HG03342 (cell line): ENCODE results near the gene GRAMD4.
"Not testable (repeated sequence)": the region's sequence is repeated elsewhere in the genome, so short reads cannot be mapped to it uniquely, and the experiment has no call there.

Experiments used
- ATAC-seq: cut with Tn5 transposase; IDR thresholded peaks from one replicate; pipeline ENCODE4 v1.9.1; 2021; ENCODE audit warnings: mild to moderate bottlenecking, moderate library complexity; ENCODE audit not compliant: unreplicated experiment

GRAMD4 gene

GRCh38 chr22:46617986-46618647, 2.1 kb upstream of the GRAMD4 start:
- no peak for ATAC-seq

GRCh38 chr22:46618667-46619066, 1.5 kb upstream of the GRAMD4 start:
- no peak for ATAC-seq

- no peak for ATAC-seq
These were observed 851 bp upstream of the GRAMD4 start for GRCh38 chr22:46619240-46619829.

DNA sequence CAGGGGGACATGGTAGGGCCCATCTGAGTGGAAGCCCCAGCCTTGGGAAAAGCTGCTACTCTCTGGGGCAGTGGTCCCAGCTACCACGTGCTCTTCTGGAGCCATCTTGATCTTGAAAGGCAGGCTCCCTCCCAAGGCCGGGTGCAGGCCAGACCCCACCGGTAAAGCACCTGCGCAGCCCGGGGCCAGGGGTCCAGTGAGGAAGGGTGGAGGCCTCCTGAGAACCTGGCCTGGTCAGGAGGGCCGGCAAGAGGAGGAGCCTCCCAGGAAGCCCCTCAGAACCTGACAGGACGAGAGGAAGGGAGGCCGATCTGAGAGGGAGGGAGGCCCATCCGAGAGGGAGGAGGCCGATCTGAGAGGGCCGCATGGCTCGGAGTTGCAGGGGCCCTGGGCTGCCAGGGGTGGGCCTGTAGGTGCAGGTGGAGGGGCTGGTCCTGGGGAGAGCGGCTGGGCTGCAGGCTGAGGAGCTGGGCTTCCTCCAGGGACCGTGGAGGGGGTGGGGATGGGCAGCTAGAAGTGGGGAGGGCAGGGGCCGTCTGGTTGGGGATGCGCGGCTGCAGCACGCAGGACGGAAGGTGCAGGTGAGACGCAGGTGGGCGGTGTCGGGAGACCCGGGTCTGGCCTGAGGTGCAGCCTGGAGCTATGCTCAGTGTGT, 529 bp downstream of the GRAMD4 start:
- no peak for ATAC-seq

- ATAC-seq, result not testable (repeated sequence)
These were observed 1.2 kb downstream of the GRAMD4 start for GRCh38 chr22:46621243-46621930.

- no peak for ATAC-seq
These were observed 1.9 kb downstream of the GRAMD4 start for GRCh38 chr22:46622081-46622521.

- ATAC-seq, result no peak
These were observed 5.1 kb downstream of the GRAMD4 start for GRCh38 chr22:46625113-46625842.

DNA sequence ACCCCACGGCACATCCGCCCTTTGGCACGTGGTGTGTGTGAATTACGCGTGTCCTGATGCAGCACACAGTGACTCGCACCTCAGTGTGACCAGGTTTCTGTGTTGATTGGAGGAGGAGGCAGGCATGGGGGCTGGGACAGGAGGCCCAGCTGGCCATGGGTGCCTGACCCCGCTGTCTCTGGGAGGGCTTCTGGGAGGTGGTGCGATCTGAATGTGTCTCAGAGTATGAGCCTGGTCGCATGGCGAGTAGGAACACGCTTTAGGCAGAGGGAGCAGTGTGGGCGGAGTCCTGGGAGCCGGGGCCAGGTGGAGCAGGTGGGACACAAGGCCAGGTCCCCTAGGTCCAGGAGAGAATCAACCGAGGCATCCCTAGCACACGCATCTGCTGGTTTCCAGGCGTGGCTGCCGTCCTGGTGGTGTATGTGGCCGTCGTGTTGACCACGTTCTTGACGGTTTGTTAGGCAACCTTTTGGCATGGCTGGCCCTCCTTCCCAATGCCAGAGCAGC, 5.7 kb downstream of the GRAMD4 start:
- no peak for ATAC-seq

GRCh38 chr22:46626356-46626755, 6.2 kb downstream of the GRAMD4 start:
- ATAC-seq, result no peak

GRCh38 chr22:46626911-46627805, 7.0 kb downstream of the GRAMD4 start:
- ATAC-seq, result no peak

DNA sequence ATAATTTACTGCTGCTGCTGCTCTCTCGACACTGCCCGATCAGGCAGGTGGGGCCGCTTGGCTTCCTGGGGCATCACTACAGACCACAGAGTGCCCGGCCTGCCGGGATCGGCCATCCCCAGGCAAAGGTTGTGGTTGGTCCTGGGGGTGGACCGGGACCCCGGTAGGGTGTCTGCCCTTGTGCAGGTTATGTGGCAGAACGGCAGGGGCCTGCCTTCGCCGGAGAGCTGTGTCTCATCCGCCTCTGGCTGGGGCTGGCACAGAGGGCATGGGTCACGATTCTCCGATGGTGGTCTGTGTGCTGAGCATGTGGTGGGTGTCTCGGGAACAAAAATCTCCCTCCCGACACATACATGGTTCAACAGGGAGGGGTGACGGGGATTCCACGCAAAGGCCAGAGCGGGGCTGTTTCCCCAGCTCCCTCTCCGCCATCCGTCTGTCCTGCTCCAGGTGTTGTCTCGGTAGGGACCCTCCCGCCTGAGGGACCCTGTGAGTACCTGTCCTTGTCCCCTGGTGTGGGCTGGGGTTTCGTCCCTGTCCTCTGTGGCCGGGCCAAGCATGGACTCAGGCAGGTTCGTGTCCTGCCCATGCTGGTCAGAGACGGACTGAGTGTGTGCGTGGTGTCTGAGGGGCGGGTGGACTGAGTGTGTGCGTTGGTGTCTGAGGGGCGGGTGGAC, 7.8 kb downstream of the GRAMD4 start:
- no peak for ATAC-seq

DNA sequence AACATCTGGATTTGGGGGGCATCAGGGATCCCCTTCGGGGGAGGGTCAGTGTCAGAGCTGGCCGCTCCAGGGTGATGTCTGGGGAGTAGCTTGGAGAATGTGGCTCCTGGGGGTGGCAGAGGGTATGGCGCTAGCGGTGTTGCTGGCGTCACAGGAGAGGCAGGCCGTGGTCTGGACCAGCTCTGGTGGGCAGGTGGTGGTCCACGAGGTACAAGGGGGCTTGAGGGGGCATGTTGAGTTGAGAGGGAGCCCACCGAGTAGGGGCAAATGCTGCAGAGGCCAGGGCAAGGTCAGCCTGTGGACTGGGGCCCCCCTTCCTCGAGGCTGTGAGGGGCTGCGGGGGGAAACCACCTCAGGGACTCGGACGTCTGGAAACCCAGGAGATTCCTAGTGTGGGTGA, 8.6 kb downstream of the GRAMD4 start:
- no peak for ATAC-seq

- no peak for ATAC-seq
These were observed 9.1 kb downstream of the GRAMD4 start for GRCh38 chr22:46629291-46629690.

DNA sequence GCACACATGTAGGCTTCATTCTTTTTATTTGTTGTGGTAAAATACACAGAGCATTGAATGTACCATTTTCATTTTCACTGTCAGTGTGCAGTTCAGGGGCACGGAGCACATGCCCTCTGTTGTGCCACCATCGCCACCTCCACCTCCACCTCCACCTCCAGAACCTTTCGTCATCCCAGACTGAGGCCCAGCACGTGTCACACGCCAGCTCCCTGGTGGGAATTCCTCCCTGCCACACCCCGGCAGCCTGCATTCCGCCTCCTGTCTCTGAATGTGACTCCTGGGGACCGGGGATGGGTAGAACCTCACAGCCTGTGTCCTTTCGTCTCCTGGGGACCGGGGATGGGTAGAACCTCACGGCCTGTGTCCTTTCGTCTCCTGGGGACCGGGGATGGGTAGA, 10.9 kb downstream of the GRAMD4 start:
- ATAC-seq, result no peak

DNA sequence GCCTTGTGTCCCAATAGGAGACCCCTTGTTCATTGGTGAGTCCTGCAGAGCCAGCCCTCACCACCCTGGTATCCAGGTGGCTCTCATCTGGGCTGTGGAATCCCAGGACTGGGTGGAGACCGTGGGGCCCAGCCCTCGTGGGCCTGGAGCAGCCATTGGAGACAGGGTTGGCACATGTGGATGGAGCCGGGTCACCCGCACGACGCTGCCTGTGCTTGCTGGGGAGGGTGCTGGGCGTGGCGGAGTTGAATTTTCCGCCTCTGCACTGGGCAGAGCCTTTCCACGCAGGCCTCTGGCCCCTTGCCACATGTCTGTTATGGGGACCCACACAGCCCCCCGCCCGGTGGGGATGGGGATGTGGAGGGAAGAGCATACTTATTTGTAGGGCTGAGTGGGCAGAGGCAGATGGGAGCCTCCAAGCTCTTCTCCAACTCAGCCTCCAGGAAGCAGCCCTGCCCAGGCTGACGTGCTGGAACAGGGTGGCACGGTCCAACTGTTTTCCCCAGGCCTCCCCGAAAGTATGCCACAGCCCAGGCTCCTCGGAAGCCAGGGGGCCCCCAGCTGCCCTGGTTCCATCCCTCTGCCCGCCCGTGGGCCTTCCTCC, 12.6 kb downstream of the GRAMD4 start:
- no peak for ATAC-seq

DNA sequence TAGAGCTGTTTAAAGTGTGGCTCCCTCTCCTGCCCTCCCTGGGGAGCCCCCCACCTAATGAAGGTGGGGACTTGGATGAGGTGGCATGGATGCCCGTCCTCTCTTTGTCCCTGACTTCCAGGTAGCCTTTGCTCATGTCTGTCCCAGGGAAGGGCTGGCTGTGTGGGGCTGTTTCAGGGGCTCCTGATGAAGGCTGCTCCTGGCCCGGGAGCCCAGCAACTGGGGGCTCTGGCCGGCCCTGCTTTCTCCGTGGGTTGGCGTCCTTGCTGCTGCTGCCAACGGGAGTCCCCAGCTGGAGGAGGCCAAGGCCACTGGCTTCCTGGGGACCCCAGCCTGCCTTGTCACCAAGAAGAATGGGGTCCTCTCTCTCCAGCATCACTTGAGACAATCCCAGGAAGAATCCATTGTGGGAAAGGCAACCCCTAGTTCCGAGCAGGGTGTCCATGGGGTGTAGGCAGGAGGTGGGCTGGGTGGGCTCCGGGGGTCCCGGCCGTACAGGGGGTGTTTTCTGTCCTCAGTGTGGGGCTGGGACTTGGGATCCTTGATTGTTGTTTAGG, 13.2 kb downstream of the GRAMD4 start:
- ATAC-seq, result no peak

- ATAC-seq, result no peak
These were observed 14.0 kb downstream of the GRAMD4 start for GRCh38 chr22:46634011-46634699.
